GM19395 (cell line): ENCODE measurements around the gene GRM5.
"Not testable (repeated sequence)": the region's sequence is repeated elsewhere in the genome, so short reads cannot be mapped to it uniquely, and the experiment has no call there.

Source experiments
- ATAC-seq: cut with Tn5 transposase; IDR thresholded peaks from one replicate; pipeline ENCODE4 v1.9.1; 2021; ENCODE audit warnings: mild to moderate bottlenecking, moderate library complexity; ENCODE audit not compliant: unreplicated experiment

Gene GRM5

DNA sequence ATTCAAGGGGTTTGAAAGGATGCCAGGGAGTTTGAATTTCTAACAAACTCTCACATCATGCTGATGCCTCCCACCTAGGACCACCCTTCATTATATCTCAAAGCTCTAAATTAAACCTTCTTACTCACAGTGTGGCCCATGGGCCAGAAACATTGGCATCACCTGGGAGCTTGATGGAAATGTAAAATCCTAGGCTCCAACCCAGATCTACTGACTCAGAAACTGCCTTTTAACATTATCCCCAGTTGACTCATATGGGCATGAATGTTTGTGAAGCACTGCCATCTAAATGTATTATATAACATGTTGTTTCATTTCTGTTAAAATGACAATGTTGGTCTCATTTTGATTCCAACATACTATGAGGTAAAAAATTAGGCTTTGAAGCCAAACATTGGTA is 90.3 kb downstream of the GRM5 start:
- not testable (repeated sequence) for ATAC-seq

DNA sequence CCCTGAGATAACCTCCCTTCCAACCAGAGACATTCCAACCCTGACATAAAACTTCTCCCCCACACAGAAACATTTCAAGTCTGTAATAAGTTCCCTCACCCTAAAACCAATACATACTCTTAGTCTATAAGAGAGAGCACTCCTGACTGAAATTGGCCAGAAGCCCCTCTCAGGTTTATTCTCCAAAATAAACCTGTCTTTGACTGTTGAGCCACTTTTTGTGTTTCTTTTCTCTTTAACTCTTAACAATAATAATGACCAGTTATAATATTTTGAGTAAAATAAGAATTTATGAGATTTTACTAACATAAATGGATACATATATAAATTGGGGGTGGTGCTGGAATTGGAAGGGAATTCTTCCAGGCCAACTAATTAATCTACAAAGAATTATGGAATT is 93.6 kb downstream of the GRM5 start:
- no peak for ATAC-seq

DNA sequence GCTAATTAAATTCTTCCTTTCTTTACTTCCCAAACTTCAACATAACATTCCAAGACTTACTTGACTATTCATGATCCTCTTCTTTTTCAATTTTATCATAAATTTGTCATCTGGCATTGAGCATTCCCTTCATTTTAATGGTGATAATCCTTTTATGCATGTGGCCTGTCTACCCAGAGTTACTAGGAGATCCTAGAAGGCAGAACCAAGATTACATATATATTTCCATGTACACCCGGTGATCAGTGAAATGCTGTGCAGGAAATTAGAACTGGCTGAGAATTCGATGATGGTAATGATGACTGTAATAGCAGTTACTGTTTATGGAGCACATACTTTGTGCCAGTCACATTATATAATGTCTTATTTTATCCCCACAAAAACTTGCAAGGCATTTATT is 104.2 kb downstream of the GRM5 start:
- ATAC-seq = not testable (repeated sequence)

DNA sequence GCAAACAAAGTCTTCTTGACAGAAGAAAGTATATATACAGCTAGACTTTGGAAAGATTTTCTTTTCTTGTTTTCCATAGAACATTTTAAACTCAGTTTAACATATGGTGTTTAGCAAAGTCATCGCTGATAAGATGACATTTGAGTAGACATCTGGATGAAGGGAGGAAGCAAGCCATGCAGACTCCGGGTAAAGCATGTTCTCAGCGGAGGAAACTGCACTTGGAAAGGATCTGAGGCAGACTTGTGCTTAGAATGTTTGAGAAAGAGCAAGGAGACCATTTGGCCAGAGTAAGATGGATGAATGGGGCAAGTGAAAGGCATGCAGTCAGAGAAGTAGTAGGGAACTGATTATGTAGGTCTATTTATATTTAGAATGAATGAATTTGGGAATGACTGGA is 105.9 kb downstream of the GRM5 start:
- ATAC-seq = not testable (repeated sequence)

DNA sequence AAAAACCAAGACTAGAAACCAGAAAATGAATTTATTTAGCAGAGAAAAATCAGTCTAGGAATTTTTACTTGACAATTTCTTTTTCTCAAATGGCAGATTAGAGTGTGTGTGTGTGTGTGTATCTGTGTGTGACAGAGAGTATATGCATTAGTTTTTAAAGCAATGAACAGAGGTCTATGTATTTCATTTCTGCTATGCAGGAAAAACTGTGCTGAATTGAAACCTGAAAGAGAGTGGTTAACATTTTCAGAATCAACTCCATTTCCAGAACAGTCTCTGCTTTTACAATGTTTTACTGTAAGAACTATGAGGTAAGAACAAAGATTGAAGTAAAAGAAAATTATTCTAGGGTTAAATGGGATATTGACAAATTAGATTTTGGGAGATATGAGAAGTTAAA is 114.8 kb downstream of the GRM5 start:
- ATAC-seq = no peak

DNA sequence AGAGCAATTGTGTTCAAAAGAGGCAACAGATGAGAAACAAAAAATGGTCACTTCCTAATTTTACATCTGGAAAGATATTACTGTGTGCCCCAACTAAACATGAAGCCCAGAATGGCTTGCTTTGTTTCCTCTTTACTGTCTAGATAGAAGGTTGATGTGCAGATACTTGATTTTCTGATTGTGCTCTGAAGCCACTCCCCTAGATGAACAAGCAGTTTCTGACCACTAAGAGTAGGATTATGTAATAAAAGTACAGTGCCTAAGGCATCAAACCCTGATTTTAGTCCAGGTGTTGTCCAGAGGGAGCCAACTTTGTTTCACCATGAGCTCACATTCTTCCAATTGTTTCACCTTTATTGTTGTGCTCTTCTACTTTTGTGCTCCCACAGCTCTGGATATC is 116.9 kb downstream of the GRM5 start:
- not testable (repeated sequence) for ATAC-seq

DNA sequence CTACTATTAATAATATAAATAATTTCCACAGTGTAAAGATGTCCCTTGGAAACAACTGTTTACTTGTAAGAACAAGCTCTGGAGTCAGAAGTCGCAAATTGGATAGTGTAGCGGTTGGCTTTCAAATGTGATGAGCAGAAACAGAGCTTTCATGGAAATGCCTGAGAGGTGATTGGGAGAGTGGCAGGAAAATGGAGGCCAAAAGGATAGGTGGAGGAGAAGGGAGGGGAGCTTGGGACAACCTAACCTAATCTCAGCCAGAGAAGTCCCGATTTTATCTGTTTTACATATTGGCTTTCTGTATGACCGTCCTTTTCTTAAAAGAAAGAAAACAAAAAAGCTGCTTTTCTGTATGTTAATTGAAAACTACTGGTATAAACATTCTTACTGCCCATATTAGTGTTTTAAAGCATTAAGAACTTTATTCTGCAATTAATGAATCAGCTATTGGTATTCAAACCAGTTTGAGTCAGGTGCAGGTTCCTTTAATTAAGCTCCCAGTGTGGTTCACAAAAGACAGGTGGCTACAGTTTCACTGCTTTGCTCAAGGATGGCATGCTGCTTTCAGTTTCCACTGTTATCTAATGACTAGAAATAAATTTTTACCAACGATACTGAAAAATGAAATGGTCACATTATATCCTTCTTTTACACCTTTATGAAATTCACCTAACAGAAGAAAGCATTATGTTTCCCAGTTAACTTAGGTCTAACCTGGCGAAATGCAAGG is 117.8 kb downstream of the GRM5 start:
- peak; percentile 63 for ATAC-seq

DNA sequence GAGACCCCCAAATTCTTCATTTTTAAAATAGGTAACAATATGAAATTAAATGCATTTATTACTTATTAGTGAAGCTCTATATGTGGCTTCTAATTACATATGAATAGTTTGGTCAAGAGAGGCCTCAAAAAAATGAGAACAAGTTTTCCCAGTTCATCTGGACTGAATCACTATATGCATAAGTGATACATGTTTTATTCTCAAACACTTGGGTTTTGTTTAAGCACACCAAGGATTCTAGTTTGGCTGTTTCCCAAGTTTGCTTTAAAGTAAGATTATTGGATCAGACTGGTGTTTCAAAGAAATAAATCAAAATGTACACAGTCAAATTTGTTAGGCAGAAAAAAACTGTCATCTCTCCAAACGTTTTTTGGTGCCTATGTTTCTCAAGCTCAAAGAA is 136.1 kb downstream of the GRM5 start:
- ATAC-seq = not testable (repeated sequence)

DNA sequence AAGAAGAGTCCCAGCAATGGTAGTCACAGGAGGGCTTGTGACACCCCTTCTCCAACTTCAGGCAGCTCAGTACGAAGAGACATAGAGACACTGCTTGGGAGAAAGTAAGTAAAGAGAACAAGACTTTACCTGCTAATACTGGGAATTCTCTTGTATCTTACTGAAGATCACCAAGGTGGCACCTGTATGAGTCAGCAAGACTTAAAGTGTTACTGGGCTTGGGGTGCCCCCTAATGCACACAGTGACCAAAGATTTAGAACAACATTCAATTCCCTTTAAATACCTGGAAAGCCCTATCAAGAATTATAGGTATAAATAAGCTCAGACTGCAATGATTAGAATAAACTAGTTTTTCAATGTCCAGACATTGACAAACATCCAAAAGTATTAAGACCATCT is 148.7 kb downstream of the GRM5 start:
- not testable (repeated sequence) for ATAC-seq

DNA sequence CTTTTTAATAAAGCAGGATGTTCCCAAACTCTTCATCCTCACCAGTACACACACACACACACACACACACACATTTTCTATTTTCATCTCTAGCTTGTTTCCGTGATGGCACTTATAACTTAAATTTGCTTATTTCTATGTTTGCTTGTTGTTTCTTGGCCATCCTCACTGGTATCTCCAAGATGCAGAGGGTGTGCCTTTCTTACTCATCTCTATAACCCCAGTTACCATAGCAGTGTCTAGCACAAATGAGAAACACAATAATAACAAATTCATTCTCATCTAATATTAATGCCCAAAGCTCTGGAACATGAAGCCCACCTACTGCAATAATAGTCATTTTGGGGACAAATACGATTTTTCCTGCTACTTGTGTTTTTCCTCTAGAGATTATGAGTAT is 156.3 kb downstream of the GRM5 start:
- no peak for ATAC-seq

DNA sequence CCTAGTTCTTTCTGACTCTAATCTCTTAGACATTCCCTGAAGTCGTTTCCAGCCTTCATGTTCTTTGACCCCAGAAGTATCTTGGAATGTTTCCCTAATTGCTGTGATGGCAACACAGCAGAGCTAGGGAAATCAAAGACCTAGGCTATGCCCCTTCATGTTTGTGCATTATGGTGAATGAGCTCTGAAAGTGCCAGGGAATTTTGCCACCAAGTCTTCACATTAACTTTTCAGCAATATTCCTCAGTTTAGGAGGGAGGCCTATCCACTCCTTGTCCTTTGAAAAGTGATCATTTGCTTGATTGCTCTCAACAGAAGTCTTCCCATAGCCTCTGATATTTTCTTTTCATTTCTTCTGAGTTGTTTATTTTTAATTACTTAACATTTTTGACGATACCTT is 164.3 kb downstream of the GRM5 start:
- not testable (repeated sequence) for ATAC-seq

DNA sequence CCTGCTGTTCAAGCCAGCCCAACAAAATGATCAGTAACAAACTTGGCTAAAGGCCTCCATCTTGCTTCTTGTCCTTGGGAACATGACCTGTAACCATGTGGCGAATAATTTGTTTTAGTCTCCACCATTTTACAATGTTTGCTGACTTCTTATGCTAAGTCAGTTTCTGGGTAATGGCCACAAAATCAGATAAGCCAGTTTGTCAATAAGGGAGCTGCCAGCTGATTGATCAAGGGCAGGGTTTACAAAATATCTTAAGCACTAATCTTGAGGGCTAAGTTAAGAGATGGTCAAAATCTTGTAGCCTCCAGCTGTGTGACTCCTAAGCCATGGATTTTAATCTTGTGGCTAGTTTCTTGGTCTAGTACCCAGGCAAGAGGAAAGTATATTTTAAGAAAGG is 176.9 kb downstream of the GRM5 start:
- ATAC-seq = not testable (repeated sequence)

DNA sequence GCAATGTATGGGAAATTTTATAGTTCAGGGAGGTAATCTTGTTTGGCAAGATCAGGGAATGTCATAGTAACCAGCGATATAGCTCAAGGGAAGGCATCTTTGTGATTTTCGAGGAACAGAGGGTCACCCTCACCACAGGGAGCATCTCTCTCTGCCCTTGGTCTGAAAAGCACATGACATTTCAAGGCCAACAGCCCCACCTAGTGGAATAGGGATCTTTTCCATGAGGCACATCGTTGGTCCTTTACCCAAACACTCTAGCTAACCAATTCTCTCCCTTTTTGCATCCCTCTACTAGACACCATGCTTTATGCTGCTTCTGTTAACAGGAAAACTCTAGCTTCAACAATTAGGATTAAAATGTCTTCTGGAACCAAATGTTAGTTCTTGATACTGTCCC is 179.0 kb downstream of the GRM5 start:
- peak; percentile 75 for ATAC-seq

DNA sequence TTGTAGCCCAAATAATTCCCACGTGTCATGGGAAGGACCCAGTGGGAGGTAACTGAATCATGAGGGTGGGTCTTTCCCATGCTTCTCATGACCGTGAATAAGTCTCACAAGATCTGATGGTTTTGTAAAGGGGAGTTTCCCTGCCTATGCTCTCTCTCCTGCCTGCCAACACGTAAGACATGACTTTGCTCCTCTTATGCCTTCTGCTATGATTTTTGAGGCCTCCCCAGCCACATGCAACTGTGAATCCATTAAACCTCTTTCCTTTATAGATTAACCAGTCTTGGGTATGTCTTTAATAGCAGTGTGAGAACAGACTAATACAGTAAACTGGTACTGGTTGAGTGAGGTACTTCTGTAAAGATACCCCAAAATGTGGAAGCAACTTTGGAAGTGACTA is 183.0 kb downstream of the GRM5 start:
- not testable (repeated sequence) for ATAC-seq

DNA sequence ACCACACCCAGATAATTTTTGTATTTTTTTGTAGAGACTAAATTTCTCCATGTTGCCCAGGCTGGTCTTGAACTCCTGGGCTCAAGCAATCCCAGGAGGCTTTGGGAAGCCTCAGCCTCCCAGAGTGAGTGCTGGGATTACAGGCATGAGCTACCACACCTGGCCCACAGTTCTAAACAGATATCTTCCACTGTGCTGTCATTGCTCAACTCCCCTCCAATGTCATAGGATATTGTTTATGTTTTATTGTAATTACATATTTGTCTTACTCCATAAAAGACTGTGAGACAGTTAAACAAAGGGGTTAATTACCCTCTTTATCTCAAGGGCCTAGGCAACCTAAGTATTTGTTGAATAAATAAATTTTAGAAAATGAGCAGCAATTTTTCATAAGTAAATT is 204.2 kb downstream of the GRM5 start:
- ATAC-seq = no peak

DNA sequence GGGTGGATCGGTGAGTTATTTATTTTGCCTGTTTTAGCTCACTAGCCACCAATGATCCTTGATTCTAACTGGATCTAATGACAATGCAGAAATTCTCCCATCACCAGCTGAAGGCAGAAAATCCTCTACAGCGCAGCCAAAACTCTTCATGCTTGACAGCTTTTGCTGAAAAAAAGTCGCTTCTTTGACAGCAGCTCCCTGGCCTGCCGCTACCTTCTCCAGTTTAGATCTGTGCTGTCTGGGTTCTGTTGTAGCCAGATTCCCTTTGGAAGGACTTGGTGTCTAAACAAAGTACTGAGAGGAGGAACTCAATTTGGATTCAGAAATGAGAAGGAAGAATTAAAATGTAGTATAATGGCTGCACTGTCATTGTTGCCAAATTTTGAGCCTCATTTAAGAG is 205.4 kb downstream of the GRM5 start:
- not testable (repeated sequence) for ATAC-seq

DNA sequence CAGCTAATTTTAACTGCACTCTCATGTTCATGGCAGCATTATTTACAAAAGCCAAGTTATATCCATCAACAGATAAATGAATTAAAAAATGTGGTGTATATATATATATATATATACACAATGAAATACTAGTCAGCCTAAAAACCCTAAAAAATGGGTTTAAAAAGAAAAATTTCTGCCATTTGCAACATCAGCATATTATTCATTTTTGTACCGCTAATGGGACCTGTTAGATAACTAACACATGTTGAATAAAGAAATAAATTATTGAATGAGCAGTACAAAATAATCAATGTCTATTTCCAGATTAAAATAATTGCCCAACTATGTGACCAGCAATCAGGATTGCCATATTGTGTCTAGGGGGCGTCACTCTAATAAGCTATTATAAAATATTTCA is 211.8 kb downstream of the GRM5 start:
- ATAC-seq = not testable (repeated sequence)

DNA sequence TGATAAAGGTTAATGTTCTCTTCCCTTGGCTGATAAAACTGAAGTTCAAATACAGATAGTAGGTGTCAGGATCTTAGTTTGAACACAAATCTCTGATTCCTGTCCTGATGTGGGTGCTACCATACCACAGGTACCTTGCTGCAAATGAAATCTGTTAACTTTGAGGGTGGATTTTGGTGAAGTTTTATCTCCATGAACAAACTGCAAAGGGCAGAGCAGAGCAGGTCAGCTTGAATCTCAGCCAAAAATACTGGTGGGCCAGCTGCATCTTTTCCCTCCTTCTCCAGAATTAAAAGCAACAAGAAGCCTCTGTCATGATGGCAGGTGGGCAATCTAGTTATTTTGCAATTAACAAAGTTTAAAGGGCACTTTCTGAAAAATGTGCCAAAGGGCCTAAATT is 214.2 kb downstream of the GRM5 start:
- ATAC-seq = not testable (repeated sequence)

DNA sequence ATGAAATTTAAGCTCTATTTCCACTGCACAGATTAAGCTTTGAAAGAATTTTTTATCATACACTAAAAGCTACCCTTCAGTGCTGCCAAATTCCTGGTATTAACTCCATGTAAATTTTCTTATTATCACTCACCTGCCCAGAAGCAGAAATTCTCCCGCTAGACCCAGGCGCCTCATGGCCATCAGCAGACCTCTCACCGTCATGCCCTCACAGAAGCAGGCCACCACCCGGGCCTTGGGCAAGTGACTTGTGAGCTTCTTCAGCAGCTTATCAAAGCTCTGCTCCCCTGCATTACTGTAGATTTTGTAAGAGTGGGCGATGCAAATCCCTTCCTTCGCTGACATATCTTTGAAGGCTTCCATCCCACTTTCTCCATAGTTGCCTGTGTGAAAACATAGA is 216.0 kb downstream of the GRM5 start:
- not testable (repeated sequence) for ATAC-seq

DNA sequence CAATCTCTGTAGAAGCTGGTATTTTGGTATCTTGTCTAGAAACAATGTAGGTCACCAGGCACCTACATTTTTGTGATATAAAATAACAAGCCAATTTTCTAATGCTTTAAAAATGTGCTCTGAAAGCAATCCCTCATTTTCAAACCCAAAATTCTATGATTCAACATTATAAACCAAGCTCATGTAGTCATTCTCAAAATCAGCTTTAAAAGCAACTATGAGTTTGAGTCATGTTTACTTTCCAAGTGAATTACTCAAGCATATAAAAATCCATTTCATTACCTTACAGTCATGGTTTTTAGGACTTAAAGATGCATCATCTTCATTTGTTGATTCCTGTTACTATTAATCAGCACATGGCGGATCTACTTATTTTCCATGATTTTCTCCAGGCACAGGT is 216.4 kb downstream of the GRM5 start:
- ATAC-seq = no peak

DNA sequence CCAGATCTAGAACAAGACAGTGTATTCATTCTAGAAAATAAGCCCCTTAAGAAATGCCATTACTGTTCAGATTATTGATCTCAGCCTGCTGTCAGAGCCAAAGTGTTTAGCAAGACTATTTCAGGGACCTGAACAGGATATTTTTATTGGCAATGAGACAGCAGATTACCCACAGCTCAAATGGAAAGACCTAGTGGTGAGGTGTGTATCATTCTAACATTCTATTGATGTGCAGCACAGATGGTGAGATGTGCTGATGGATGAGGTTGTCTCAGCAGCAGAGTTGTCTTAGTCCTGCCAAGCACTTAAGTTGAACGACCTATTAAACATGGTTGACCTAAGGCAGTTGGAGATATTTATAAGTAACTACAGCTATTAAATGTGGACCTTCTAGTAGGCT is 219.5 kb downstream of the GRM5 start:
- ATAC-seq = not testable (repeated sequence)

DNA sequence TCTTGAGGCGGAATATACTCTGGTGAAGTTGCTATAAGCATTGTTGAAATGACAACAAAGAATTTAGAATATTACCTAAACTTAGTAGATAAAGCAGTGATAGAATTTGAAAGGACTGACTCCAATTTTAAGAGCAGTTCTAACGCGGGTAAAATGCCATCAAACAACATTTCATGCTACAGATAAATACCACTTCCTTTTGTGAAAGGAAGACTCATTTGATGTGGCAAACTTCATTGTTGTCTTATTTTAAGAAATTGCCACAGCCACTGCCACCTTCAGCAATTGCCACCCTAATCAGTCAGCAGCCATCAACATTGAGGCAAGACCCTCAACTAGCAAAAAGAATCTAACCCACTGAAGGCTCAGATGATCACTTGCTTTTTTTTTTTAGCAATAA is 220.8 kb downstream of the GRM5 start:
- ATAC-seq = not testable (repeated sequence)

DNA sequence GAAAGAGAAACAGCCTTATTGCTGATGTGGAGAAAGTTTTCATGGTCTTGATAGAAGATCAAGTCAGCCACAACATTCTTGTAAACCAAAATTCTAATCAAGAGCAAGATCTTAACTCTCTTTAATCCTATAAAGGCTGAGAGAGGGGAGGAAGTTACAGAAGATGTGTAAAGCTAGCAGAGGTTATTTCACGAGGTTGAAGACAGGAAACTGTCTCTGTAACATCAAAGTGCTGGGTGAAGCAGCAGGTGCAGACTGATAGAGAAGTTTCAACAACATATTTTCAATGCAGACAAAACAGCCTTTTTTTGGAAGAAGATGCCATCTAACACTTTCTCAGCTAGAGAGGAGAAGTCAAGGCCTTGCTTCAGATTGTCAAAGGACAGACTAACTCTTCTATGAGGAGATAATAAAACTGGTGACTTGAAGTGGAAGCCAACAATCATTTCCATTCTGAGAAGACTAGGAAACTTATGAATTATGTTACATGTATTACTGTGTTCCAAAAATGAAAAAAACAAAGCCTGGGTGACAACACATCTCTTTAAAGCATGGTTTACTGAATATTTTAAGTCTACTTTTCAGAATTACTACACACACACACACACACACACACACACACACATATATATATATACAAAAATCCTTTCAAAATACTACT is 221.9 kb downstream of the GRM5 start:
- not testable (repeated sequence) for ATAC-seq
